Measurements from ENCODE around the gene GOLGA8F.
"Not testable (repeated sequence)": the region's sequence is repeated elsewhere in the genome, so short reads cannot be mapped to it uniquely, and the experiment has no call there.

DNA sequence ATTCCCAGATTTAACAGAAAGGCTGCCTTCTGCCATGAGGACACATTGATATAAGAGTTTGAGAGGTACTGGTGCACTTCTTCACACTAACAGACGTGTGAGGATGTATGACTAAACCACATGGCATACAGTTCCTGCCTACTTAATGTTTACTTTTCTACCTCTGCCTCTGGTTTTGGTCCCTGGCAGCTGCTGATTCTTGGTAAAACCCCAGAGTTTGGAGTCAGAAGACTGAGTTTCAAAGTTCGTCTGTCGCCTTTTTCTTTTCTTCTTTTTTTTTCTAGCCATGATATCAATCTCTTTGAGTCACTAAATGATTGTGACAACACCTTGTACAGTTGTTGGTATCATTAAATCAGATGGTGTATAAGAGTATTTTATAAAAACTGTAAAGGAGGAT is 1.6 kb downstream of the GOLGA8F start:
- not testable (repeated sequence) for TF ChIP-seq POLR2A (IDR thresholded peaks at IDR 0.05)
- TF ChIP-seq, protein P1, sequence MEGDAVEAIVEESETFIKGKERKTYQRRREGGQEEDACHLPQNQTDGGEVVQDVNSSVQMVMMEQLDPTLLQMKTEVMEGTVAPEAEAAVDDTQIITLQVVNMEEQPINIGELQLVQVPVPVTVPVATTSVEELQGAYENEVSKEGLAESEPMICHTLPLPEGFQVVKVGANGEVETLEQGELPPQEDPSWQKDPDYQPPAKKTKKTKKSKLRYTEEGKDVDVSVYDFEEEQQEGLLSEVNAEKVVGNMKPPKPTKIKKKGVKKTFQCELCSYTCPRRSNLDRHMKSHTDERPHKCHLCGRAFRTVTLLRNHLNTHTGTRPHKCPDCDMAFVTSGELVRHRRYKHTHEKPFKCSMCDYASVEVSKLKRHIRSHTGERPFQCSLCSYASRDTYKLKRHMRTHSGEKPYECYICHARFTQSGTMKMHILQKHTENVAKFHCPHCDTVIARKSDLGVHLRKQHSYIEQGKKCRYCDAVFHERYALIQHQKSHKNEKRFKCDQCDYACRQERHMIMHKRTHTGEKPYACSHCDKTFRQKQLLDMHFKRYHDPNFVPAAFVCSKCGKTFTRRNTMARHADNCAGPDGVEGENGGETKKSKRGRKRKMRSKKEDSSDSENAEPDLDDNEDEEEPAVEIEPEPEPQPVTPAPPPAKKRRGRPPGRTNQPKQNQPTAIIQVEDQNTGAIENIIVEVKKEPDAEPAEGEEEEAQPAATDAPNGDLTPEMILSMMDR (IDR thresholded peaks at IDR 0.05): not testable (repeated sequence)

All from lower leg skin (tissue), 3 donors.